GM19328 (cell line): Measurements from ENCODE around the gene CRYGN.

ENCODE experiments used
- ATAC-seq: cut with Tn5 transposase; IDR thresholded peaks from one replicate; pipeline ENCODE4 v1.9.1; 2021; ENCODE audit warnings: mild to moderate bottlenecking, moderate library complexity; ENCODE audit not compliant: unreplicated experiment

The CRYGN gene

GRCh38 chr7:151393031-151393977, 46.6 kb downstream of the CRYGN start:
- ATAC-seq, result no peak

GRCh38 chr7:151392426-151392825, 47.5 kb downstream of the CRYGN start:
- ATAC-seq, result no peak

- ATAC-seq, result no peak
These were observed 47.9 kb downstream of the CRYGN start for GRCh38 chr7:151392002-151392401.

- no peak for ATAC-seq
These were observed 48.6 kb downstream of the CRYGN start for GRCh38 chr7:151391358-151391730.

- no peak for ATAC-seq
These were observed 49.2 kb downstream of the CRYGN start for GRCh38 chr7:151390598-151391357.

- no peak for ATAC-seq
These were observed 50.0 kb downstream of the CRYGN start for GRCh38 chr7:151389768-151390597.

GRCh38 chr7:151389096-151389767, 50.7 kb downstream of the CRYGN start:
- no peak for ATAC-seq

- no peak for ATAC-seq
These were observed 51.5 kb downstream of the CRYGN start for GRCh38 chr7:151388430-151388829.

- no peak for ATAC-seq
These were observed 52.0 kb downstream of the CRYGN start for GRCh38 chr7:151388007-151388297.

GRCh38 chr7:151387161-151388006, 52.6 kb downstream of the CRYGN start:
- ATAC-seq, result no peak

- ATAC-seq, result no peak
These were observed 53.4 kb downstream of the CRYGN start for GRCh38 chr7:151386301-151387160.

GRCh38 chr7:151385626-151386300, 54.2 kb downstream of the CRYGN start:
- no peak for ATAC-seq

GRCh38 chr7:151384776-151385625, 54.9 kb downstream of the CRYGN start:
- no peak for ATAC-seq

- no peak for ATAC-seq
These were observed 55.6 kb downstream of the CRYGN start for GRCh38 chr7:151384352-151384697.

GRCh38 chr7:151383638-151384351, 56.1 kb downstream of the CRYGN start:
- no peak for ATAC-seq

GRCh38 chr7:151382079-151382885, 57.7 kb downstream of the CRYGN start:
- no peak for ATAC-seq
